Neural progenitor cell (in vitro differentiated cells): ENCODE results near the gene SLC17A2.

Source experiments
- EZH2 ChIP-seq: fragments of 200-600 bp; sonication (generic); IDR thresholded peaks from 2 replicates; pipeline ENCODE4 v1.6.1; 2017; ENCODE audit warnings: antibody characterized with exemption, mild to moderate bottlenecking, moderate library complexity
- TF ChIP-seq, protein P1 (sequence below): fragments of 200-600 bp; sonication (generic); IDR thresholded peaks from 2 replicates; pipeline ENCODE4 v1.5.1; 2017; ENCODE audit warnings: antibody characterized with exemption, mild to moderate bottlenecking

DNA sequence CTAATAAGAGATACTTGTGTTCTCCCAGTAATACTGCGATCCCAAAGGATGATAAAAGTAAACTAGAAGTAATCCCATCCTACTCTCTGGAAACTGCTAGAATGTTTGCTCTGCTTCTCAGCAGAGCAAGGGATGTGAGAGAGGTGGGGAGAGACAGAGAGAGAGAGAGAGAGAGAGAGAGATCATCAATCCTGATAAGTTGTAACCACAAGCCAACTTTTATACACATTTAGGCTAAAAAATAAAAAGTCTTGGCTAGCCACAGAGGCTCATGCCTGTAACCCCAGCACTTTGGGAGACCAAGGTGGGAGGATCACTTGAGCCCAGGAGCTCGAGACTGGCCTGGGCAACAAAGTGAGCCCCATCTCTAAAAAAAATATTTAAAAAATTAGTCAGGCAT, 16.1 kb upstream of the SLC17A2 start:
- TF ChIP-seq EZH2, result no peak
- TF ChIP-seq, protein P1, sequence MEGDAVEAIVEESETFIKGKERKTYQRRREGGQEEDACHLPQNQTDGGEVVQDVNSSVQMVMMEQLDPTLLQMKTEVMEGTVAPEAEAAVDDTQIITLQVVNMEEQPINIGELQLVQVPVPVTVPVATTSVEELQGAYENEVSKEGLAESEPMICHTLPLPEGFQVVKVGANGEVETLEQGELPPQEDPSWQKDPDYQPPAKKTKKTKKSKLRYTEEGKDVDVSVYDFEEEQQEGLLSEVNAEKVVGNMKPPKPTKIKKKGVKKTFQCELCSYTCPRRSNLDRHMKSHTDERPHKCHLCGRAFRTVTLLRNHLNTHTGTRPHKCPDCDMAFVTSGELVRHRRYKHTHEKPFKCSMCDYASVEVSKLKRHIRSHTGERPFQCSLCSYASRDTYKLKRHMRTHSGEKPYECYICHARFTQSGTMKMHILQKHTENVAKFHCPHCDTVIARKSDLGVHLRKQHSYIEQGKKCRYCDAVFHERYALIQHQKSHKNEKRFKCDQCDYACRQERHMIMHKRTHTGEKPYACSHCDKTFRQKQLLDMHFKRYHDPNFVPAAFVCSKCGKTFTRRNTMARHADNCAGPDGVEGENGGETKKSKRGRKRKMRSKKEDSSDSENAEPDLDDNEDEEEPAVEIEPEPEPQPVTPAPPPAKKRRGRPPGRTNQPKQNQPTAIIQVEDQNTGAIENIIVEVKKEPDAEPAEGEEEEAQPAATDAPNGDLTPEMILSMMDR, result no peak
